MM.1S (cell line): Measurements from ENCODE around the gene XPNPEP1.

Experiments used
- DNase-seq: peaks from one replicate; pipeline ENCODE4 v3.0.0-alpha.2; 2015
- H2AFZ ChIP-seq: fragments of 300-600 bp; sonication (generic); 2 replicates; pipeline ENCODE4 v1.6.0; 2016; ENCODE audit warnings: antibody characterized with exemption, low read length
- H3F3A ChIP-seq: fragments of 300-600 bp; sonication (generic); 2 replicates; pipeline ENCODE4 v1.6.1; 2016; ENCODE audit warnings: mild to moderate bottlenecking, antibody characterized with exemption, low read length, moderate library complexity, mixed read lengths; ENCODE audit not compliant: insufficient read depth
- H3K27ac ChIP-seq: fragments of 300-600 bp; sonication (generic); 2 replicates; pipeline ENCODE4 v1.5.1; 2016; ENCODE audit warnings: mild to moderate bottlenecking, low read length
- H3K27me3 ChIP-seq: fragments of 300-600 bp; sonication (generic); replicated peaks from 2 replicates; pipeline ENCODE4 v1.6.0; 2016; ENCODE audit warnings: low read length; ENCODE audit not compliant: insufficient read depth
- H3K36me3 ChIP-seq: fragments of 300-600 bp; sonication (generic); replicated peaks from 2 replicates; pipeline ENCODE4 v1.6.1; 2016; ENCODE audit warnings: mild to moderate bottlenecking, low read length, mixed read lengths; ENCODE audit not compliant: insufficient read depth
- H3K4me1 ChIP-seq: fragments of 300-600 bp; sonication (generic); 2 replicates; pipeline ENCODE4 v1.6.1; 2016; ENCODE audit warnings: low read length, mixed read lengths
- H3K4me2 ChIP-seq: fragments of 300-600 bp; sonication (generic); 2 replicates; pipeline ENCODE4 v1.6.0; 2016; ENCODE audit warnings: low read depth, low read length
- H3K4me3 ChIP-seq: fragments of 300-600 bp; sonication (generic); 2 replicates; pipeline ENCODE4 v1.5.1; 2016; ENCODE audit warnings: low read length, mixed read lengths
- H3K79me2 ChIP-seq: fragments of 300-600 bp; sonication (generic); 2 replicates; pipeline ENCODE4 v1.6.1; 2016; ENCODE audit warnings: mixed run types, low read length, mixed read lengths
- H3K9ac ChIP-seq: fragments of 300-600 bp; sonication (generic); 2 replicates; pipeline ENCODE4 v1.6.1; 2016; ENCODE audit warnings: low read length, mixed read lengths
- H3K9me2 ChIP-seq: fragments of 300-600 bp; sonication (generic); replicated peaks from 2 replicates; pipeline ENCODE4 v1.6.1; 2016; ENCODE audit warnings: mild to moderate bottlenecking, low read length, mixed read lengths; ENCODE audit not compliant: insufficient read depth
- H3K9me3 ChIP-seq: fragments of 300-600 bp; sonication (generic); replicated peaks from 2 replicates; pipeline ENCODE4 v1.6.1; 2016; ENCODE audit warnings: mild to moderate bottlenecking, low read length, mixed read lengths; ENCODE audit not compliant: insufficient read depth
- H4K20me1 ChIP-seq: fragments of 300-600 bp; sonication (generic); 2 replicates; pipeline ENCODE4 v1.6.1; 2016; ENCODE audit warnings: mild to moderate bottlenecking, low read length, moderate library complexity, mixed read lengths; ENCODE audit not compliant: insufficient read depth
- CTCF ChIP-seq: fragments of 300-600 bp; sonication (generic); IDR thresholded peaks from 2 replicates; pipeline ENCODE4 v1.5.1; 2016; ENCODE audit warnings: antibody characterized with exemption, low read length, mixed read lengths
- EZH2 ChIP-seq: fragments of 300-600 bp; sonication (generic); optimal IDR thresholded peaks from 2 replicates; pipeline ENCODE3; 2017; ENCODE audit warnings: low read depth, mild to moderate bottlenecking, antibody characterized with exemption, low read length, mixed read lengths
- EZH2phosphoT487 ChIP-seq: fragments of 300-600 bp; sonication (generic); IDR thresholded peaks from 2 replicates; pipeline ENCODE4 v1.6.1; 2018; ENCODE audit warnings: antibody characterized with exemption, low read length

XPNPEP1 gene

DNA sequence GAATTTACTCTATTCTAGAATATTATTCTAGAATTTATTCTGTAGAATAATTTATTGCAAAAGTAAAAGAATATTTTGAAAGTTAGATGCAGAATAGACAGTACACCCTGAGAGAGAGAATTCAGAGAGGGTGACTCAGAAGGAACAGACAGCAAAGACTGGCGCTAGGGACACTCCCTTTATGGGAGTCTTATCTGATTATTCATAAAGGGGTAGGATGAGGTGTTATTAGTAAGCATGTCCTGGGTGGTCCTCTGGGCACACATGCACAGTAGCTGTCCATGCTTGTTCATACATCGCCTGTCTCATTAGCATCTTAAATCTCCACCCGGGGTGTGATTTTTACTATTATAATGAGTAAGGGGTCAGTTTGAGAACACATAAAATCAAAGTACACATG lies 100.1 kb downstream of the XPNPEP1 start:
- Histone ChIP-seq H3K4me3 (no peak overlapping the region), H3K36me3 (no peaks in the 10 kb centered on the region), H3K9me2 (no peaks in the 10 kb centered on the region), H3K9me3 (no peaks in the 10 kb centered on the region), H3K4me2 (no peak overlapping the region), H3K27ac (no peak overlapping the region), H2AFZ (no peak overlapping the region), H4K20me1 (no peaks in the 10 kb centered on the region), H3K27me3 (no peaks in the 10 kb centered on the region), H3K9ac (no peak overlapping the region), H3F3A (no peaks in the 10 kb centered on the region), H3K79me2 (no peaks in the 10 kb centered on the region), H3K4me1 (no peaks in the 10 kb centered on the region)
- TF ChIP-seq EZH2 (no peak), CTCF (no peak), EZH2phosphoT487 (no peak)
- DNase-seq: no peak

DNA sequence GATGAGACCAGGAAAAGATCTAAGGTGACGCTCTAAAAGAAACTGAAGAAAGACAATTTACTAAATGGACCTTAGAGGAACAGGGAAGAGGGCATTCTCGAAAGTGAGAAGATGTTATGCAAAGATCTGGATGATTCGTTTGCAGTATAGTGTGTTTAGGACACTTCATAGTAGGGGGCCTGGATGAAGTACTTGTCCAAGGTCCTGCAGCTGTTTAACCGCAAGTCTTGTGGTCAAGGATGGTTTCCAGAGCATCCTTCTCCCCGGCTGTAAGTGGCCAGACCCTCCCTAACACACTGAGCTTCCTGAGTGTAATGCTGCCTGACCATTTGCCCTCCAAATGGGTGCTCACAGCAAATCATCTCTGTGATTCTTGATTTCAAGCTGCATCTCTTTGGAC lies 101.6 kb downstream of the XPNPEP1 start:
- Histone ChIP-seq H4K20me1 (no peaks in the 10 kb centered on the region), H3F3A (no peaks in the 10 kb centered on the region), H3K9me2 (no peaks in the 10 kb centered on the region), H3K36me3 (no peaks in the 10 kb centered on the region), H3K27ac (no peak overlapping the region), H3K4me2 (no peak overlapping the region), H3K4me3 (no peak overlapping the region), H2AFZ (no peak overlapping the region), H3K9me3 (no peaks in the 10 kb centered on the region), H3K4me1 (no peaks in the 10 kb centered on the region), H3K79me2 (no peaks in the 10 kb centered on the region), H3K9ac (no peak overlapping the region), H3K27me3 (no peaks in the 10 kb centered on the region)
- no peak for DNase-seq
- no peak for TF ChIP-seq EZH2
- TF ChIP-seq EZH2phosphoT487: no peak
- TF ChIP-seq CTCF: no peak

DNA sequence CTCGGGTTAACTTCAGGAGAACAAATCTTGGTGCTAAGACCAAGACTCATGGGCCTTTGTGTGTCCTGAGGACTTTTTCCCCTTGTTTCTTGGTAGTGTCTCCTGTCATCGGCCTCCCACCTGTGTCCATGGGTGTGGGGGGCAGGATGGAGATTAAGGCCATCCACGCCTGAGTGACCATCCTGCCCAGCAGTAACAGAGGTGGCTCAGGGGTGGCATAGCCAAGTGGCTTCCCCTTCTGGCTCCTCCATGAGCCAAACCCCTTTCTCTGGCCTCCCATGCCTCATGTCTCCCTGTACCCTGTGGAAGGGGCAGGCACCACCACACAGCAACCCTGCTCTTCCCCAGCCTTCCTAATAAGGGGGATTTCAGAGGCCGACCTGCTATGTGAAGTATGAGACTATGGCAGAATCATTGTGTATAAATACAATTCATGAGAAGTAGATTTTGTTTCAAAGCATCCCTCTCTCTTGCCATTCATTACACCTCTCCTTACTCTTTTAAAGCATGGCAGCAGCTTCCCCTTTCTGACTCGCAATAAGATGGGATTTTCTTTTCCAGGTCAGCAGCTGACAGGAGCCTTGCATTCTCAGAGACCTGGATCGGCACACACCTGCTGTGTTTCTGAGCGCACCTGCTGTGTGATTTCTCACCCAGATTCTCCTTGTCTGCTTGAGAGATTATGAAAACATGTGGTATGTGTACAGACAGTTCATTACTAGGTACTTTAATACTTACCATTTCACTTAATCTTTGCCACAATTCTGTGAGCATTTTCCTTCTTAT lies 102.5 kb downstream of the XPNPEP1 start:
- H3K27me3 ChIP-seq: no peaks in the 10 kb centered on the region
- H3K9ac ChIP-seq: no peak overlapping the region
- no peak for DNase-seq
- H3K4me2 ChIP-seq: no peak overlapping the region
- H3K9me3 ChIP-seq: no peaks in the 10 kb centered on the region
- no peaks in the 10 kb centered on the region for H3K4me1 ChIP-seq
- no peaks in the 10 kb centered on the region for H3K36me3 ChIP-seq
- TF ChIP-seq EZH2 (no peak), CTCF (no peak), EZH2phosphoT487 (no peak)
- no peaks in the 10 kb centered on the region for H3F3A ChIP-seq
- H3K4me3 ChIP-seq: no peak overlapping the region
- H2AFZ ChIP-seq: no peak overlapping the region
- no peak overlapping the region for H3K27ac ChIP-seq
- H3K79me2 ChIP-seq: no peaks in the 10 kb centered on the region
- no peaks in the 10 kb centered on the region for H4K20me1 ChIP-seq
- no peaks in the 10 kb centered on the region for H3K9me2 ChIP-seq
